ENCODE data around the gene IGF2.

Gene IGF2

DNA sequence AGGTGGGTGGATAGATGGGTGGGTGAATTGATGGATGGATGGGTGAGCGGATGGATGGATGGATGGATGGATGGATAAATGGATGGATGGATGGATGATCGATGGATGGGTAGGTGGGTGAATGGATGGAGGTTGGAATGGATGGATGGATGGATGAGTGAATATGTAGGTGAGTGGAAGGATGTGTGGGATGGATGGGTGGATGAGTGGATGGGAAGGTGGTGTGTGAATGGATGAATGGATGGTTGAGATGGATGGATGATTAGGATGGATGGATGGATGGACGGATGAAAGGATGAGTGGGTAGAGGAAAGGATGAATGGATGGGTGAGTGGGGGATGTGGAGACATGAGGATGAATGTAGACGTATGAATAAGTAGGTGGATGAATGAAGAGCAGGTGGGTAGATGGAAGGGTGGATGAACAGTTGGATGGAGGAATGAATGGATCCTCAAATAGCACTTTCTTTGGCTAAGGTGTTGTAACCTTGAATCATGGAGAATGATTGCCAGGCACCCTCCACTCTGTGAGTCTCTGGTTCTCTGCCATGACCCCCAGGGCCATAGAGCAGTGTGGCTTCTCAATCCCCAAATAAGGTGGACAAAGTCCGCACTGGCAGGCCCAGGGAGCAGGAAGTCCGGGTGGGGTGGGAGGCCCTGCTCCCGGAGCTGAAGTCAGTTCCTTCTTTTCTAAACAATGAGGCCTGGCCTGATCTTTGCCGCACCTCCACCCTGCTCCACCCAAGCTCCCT, 36.9 kb downstream of the IGF2 start:
- DNase-seq, result no peak

DNA sequence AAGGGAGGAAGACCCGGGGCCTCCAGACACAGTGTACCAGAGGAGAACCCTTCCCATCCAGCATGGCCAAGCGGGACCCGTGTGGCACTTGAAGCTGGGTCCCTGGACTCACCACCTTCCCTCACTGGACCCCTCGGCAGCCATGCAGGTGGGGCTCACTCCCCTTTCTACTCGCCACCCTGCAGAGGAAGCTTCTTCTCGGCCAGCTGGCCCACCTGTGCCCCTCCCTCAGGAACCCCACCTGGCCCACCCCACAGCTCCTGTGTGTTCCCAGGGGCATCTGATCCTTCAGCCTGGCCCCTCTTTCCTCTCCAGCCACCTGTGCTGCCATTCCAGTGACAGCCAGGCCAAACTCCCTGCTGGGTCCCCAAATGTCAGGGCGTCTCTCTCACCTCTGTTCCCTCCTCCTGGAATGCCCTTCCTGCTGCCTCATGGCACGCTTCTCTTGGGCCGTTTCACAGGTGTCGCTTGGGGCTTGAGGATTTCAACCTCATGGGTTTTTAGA, 38.0 kb downstream of the IGF2 start:
- DNase-seq, result no peak

DNA sequence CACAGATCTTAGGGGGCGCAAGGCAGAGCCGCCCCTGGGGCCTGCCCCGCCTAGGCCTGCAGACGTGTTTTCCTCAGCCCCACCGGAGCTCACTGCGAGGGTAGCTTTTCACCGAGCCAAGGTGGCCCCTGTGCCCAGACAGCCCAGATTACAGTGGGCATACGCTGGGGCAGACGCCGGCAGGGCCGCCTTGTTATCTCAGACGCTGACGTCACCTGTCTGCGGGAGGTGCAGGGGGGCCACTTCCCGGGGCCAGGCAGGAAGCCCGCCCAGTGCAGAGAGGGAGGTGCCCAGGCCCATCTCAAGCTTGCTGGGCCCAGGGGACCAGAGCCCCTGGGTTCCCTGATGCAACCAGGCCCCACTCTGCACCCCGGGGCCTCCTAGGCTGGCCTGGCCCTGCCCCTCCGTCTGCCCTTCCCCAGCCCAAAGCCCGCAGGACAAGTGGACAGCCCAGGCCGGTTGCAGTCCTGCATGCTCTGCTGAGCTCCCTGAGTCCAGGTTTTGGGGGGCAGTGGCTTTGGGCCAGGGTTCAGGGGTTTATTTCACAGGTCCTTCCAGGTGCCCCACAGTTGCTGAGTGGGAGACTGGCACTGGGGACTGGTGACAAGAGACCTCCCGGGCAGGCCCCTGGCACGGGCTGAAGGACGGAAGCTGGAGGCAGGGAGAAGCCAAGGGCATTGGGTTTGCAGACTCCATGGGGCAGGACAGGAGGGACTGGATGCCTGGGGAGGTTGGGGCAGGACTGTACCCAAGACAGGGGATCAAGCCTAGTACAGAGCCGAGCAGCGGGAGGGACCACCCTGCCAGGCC, 38.6 kb downstream of the IGF2 start:
- no peak for DNase-seq

DNA sequence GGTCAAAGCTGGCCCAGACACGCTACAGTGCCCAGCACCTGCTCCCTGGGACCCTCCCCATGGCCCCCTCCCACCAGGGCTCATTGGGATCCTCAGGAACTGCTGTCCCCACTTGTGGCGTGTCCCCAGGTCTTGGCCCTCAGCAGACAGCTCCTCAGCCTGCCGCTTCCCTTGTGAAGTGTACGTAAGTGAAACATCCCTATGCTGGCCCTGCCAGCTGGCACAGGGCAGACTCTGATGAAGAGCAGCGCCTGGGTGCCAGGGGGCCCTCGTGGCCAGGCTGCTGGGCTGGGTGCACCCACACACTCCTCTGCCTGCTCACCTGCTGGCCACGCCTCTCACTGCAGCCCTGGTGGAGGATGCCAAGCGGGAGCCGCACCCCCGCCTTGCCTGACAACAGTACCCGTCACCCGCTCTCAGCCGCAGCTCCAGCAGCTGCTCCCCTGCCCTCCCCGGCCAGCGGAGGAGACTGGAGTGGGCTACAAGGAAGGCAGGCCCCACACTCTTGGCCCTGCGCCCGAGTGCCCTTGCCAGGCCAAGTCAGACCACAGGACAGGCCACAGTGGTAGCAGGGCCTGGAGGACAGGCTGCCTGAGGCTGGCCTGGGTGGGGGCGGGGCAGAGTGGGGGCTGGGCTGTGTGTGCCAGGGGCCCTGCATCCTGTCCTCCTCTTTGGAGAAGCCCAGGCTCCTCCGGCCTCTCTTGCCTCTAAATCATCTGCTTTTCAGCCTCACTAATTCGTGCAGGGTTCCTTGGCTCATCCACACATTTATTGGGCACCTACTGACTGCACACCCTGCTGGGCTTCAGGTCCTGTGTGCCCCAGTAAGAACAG, 39.5 kb downstream of the IGF2 start:
- no peak for DNase-seq

DNA sequence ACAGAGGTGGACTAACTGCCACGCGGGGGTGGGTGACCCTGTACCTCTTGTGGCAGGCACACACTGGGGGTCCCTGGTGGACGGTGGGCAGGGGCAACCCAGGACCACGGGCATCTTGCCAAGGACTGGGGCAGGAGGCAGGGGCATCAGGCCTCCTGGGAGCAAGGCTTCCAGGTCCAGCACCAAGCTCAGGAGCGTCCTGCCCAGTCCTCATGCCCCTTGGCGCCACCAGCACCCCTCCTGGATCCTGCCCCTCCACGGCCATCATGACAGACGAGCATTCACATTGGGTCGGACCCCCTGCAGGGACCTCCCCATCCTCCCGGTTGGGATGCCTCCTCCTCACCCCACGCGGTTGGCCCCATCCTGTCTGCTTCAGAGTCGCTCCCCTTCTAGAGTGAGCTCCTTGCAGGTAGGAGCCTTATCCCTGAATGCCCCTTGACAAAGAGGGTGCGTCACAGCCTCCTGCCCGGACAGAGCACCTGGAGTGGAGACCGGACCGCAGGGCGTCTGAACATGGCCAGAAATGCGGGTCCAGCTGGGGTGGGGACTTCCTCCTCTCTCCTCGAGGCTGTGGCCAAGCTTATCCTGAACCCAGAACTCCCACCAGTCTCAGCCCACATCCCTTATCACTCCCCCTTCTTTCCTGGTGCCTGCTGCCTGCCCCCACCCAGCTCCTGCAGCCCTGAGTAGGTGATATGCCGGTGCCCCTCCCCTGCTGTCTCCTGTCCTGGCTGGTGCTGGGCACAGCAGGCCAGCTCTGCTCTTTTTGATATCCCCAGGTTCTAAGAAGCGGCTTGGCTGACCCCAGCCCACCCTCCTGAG, 40.3 kb downstream of the IGF2 start:
- DNase-seq, result no peak

DNA sequence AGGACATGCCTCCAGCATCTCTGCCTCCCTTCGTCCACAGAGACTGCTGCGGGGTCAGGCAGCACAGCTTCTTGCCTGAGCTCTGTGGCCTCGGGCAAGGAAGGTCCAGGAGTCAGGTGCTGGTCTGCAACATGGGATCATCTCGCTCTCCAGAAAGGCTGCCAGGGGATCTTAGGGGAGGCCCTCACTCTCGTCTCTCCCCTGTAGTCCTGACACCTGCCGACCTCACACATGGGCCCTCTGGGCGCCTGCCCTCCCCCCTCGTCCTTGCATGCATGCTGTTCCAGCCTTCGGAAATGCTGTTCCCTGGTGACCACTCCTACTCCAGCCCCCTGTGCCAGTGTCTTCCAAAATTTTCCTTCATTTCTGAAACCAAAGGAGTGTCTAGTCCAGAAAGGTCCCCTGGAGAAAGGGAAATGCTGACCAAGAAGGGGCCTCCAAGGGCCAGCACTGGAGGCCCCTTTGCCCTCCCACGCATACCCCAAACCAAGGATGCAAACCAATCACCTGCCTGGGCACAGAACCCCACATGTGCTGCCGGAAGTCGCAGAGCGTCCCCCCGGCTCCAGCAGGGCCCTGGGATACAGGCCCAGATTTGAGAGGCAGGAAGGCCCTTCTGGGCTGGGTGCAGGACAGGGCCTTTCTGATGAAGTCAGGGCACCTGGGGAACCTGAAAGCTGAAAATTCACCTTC, 41.0 kb downstream of the IGF2 start:
- DNase-seq, result no peak

DNA sequence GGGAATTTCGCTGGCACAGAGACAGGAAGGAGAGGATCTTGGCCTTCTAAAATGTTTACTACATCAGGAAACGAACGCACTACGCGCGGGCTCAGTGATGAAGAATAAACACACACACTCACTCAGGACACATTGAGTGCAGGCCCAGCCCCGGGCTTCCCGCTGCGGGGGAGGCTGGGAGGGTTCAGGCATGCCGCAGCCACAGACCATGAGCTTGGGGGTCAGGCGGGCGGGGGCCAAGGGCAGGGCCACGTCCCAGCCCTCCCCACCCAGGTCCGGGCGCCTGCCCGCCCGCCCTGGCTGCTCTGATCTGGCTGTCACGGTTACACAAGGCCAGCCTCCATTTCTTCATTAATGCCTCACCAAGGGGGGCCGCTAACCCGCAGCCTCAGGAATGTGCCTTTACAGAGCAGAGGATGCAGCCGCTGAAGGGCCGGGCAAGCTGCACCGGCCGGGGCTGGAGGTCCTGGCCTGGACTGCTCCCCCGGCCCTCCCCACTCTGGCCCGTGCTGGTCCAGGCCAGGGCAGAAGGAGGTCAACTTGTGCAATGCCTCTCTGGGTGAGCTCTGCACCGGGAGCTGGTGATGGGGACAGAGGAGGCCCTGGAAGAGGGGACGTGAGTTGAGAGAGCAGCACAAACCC, 41.7 kb downstream of the IGF2 start:
- DNase-seq, result no peak

DNA sequence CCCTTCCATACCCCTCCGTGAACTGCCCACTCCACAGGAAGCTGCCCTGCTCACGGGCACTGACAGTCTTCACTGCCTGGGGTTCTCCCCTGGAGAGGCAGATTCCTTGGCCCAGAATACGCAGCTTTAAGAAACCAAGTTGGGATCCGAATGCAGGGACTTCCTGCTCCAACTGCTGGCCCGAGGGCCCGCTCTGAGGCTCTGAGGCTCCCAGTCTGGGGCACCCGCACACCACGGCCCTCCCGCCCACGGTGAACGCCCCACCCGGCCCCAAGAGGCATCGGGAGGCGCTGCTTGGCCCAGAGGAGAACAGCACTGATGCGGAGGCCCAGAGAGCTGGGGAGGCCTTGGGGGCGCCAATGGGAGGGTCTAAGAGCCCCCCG, 42.3 kb downstream of the IGF2 start:
- DNase-seq, result no peak

DNA sequence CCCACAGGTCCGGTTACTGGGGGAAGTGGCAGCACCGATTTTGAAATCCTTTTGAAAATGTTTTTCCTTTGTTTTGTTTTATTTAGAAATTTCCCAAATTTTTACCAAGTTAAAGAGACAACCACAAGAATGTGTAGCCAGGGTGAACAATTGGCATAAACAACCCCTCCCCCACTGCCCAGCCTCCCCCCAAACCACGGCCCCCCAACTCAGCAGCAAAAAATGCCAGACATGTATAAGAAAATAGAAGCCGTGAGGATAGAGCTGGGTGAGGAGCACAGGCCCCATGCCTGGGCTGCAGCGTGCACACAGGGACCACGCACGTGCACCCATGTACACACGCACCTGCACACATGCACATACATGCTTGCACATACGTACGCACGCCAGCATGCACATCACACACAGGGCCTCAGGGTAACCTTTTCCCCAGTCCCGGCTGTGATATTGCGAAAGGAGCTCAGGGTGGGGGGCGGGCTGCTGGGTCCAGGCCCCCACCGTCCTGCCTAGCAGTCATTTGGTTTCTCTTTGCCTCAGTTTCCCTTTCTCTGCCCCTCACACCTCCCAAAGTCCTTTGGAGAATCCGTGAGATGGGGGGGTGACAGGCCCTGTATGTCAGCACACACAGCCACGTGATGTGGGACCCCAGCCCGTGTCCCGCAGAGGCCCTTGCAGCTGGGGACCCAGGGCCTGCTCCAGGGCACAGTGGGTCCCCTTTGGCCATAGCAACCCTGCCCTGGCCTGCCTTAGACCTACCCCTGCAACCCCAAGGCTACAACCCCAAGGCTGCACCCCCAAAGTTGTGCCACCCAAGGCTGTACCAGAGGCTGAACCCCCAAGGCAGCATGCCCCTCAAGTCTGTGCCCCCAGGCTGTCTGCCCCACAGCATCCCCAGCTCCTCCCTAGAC, 42.9 kb downstream of the IGF2 start:
- no peak for DNase-seq

DNA sequence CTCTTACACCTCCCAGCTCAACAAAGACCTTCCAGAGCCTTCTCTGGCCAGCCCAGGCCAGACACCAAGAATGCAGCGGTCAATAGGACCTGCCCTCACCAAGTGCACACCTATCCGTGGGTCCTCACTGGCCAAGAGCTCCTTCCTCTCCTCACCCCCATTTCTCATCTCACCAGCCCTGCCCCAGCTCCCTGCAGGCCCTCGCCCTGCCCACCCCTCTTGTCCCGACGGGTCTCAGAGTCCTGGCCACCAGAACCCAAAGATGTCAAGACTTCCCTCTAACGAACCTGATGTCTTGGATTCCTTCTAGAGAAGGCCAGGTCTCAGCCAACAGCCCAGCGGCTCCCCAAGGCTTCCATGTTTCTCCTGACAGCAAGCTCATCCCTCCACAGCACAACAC, 43.6 kb downstream of the IGF2 start:
- DNase-seq, result no peak

DNA sequence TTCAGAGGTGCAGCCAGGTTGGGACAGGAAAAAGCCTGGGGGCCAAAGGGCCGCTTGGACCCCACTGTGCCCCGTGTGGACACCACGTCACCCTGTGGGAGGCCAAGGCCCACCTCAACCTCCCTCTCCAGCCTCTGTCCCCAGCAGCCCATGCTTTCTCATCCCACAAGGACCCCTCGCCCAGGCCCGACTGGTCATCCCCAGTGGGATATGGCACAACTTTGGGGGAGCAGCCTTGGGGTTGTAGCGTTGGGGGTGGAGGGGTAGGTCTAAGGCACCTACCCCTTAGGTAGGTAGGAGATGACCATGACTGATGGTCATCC, 44.0 kb downstream of the IGF2 start:
- DNase-seq, result no peak

DNA sequence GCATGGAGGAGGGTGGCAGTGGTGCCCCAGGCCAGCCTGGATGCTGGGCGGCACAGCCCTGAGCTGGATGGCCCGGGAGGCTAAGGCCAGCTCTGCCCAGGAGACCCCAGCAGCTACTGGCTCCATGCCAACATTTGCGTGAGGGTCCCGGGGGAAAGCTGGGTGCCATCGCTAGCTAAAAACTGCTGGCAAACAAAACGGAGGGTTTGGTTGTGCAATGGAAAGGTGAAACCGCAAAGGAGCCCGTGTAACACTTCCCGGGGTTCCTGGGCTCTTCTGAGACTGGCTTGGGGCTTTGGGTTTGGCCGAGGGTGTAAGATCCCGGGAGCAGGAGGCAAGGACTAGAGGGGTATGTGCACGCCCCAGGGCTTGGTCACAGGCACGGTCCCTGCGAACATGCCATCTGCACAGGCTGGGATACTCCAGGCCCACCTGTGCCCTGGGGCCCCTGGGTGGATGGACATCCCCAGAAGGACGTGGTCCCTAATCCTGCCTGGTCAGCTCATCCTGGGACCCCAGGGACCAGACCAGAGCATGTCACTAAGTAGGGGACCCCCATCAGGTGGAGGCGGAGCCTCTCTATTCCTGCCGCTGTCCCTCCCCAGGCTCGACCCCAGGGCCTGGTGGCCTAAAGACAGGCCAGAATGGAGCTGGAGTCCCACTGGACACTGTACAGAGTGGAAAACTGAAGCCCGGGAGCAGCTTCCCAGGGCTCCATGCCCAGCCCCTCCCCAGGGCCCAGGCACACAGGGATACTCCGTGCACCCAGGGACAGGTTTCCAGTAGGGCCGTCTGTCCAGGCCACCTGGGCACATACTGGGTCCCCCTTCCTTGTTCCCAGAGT, 44.6 kb downstream of the IGF2 start:
- DNase-seq, result no peak

DNA sequence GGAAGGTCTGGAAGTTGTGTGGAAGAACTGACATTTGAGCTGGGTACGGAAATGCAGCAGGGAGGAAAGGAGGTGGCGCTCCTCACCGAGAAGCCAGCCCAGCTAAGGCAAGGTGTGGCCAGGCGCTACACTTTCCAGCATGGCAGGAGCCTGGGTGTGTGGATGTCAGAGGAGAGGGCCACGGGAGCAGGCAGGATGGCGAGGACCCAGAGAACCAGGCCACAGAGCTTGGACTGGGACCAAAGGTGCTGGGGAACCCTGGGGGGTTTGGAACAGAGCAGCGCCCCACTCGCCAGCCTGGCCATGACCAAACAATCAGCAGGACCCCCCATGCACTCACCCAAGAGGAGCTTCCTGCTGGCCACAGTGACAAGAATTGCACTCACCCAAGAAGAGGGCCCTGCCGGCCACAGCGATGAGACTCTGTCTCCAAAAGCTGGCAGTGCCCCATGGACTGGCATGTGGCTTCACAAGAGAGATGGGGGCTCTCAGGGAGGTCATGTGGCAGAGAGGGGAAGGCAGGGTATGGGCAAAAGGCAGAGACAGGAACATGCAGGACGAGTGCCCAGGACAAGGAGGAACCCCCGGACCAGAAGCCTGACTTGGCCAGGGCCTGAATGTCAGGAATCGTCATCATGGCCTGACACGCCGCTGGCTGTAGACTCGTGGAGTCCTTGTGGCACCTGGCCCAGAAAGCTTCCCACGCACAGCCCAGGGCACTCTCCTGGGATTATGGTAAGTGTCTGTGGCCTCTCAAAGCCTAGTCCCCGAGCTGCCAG, 45.4 kb downstream of the IGF2 start:
- no peak for DNase-seq

DNA sequence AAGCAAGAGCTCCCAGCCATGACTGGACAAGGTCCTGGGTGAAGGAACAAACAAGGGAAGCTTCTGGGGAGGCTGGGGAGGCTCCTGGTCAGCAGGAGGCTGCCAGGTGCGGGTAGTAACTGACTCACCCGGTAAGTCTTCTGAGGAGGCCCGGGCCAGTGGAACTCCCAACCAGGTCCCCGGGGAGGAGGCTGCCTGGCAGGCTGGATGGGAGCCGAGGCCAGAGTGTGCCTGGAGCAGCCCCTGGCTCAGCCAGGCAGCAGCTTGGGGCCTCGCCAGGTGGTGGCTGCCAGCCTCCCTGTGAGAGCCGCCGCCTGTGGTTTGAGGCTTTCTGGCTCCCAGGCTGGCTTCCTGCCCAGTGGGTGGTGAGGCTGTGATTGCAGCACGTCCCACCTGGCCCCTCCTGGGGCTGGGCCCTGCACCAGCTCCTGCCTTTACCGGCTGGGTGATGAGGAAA, 46.2 kb downstream of the IGF2 start:
- DNase-seq, result peak; percentile 58 to 86

DNA sequence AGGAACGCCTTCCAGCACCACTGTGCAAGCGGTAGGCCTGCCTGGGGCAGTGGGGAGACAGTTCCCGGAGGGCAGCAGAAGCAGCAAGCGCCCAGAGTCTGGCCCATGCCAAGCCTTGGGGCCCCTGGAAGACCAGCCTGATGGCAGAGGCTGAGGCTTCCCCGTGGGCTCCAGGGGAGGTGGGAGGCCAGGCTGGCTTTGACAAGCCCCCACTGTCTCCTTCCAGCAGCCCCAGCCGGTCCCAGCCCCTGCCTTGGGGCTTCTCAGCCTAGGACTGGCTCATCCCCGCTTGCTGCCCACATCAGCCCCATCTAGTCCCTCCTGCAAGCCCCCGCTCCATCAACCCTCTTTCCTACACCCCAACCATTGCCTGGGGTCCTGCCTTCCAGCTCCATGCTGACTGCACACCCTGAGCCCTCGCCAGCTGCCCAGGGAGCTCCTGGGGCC, 46.7 kb downstream of the IGF2 start:
- no peak for DNase-seq

DNA sequence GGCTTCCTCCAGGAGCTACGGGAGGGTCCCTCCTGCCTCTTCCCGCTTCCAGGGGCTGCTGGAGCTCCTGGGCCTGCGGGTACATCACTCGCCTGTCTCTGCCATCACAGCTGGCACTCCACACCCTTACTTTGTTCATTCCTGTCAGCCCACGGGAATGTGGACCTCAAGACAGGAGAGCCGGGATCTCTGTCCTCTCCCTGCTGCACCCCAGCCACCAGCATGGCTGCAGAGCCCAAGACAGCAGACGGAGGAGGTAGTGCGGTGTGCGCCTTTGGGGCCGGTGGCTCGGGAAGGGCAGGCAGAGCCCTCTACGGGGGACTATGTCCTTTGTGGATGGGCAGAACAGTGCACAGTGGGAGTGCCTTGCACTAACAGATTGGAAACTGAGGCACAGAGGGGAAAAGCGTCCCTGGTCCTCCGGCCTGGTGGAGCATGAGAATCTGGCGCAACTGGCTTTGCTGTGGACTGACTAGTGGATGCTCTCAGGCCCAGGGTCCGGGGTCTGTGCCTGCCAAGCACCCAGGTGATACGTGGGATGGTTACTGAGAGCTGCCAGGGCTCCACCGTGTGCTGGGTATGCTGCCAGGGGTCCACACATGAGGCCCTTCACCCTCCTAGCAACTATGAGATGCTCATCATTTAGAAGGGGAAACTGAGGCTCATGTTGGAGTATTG, 47.3 kb downstream of the IGF2 start:
- no peak for DNase-seq

DNA sequence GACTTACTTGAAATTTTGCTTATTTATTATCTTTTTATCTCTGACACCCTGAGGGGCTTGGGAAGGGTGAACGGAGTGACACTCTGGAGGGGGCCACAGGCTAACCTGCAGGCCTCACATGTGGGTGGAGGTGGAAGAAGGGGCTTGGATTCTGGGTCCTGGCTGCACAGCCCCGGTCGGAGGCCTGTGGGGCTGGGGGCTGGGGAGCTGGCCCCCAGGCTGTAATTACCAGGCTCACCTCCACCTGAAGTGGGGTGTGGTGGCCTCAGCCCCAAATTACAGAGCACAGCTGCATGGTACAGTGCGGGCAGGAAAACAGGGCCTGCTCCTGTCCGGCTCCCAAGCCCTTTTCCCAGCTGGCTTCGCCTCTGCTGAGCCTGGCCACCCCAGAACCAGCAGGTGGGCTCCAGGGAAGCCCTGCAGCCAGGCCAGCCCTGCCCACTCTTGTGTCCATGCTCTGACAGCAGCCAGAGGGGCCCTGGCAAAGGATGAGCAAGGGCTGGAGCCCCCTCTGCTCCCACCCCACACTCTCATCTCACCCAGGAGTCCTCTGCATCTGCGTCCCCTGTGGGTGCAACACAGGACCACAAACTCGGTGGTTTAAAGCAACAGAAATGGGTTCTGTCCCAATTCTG, 48.0 kb downstream of the IGF2 start:
- no peak for DNase-seq

Data from NCI-H446 (cell line).